Panc1 (cell line): ENCODE results near the gene ST8SIA6. TPM values are rescaled to one million over a fixed set of nuclear protein-coding genes. Genes with fewer than 3 reads are reported as not detected.

Experiments
- ATAC-seq: fragments of 200-7000 bp; cut with Tn5 transposase; 2 replicates; pipeline ENCODE4 v1.9.1; 2020; ENCODE audit warnings: mild to moderate bottlenecking, moderate library complexity
- BruUV-seq: library from RNA; stranded (reverse); fragments of 400-500 nt; replicated peaks from 2 replicates; lab custom pipeline; 2021; lab: Mats Ljungman, UMichigan
- CTCF ChIA-PET: fragments of 300-600 bp; sonication (Branson Sonifier 250); formaldehyde crosslinking; loops from one replicate; lab custom pipeline; 2022; ENCODE audit warnings: antibody characterized with exemption; lab: Charles Lee
- POLR2A ChIA-PET: fragments of 300-600 bp; sonication (Branson Sonifier 250); formaldehyde crosslinking; loops from one replicate; lab custom pipeline; 2022; ENCODE audit warnings: antibody characterized with exemption; lab: Charles Lee
- DNase-seq: peaks from one replicate; pipeline ENCODE4 v3.0.0-alpha.2; 2010; ENCODE audit warnings: low read depth, low spot score
- H3K27ac ChIP-seq: 2 replicates; pipeline ENCODE4 v1.5.1; 2011; ENCODE audit warnings: mild to moderate bottlenecking, low read length, inconsistent platforms
- H3K27me3 ChIP-seq: fragments of 200-500 bp; sonication (Bioruptor generic); 2 replicates; pipeline ENCODE4 v1.6.0; 2014; ENCODE audit warnings: low read length, inconsistent platforms; ENCODE audit not compliant: control insufficient read depth, insufficient read depth
- H3K36me3 ChIP-seq: fragments of 200-500 bp; sonication (Bioruptor generic); 2 replicates; pipeline ENCODE4 v1.5.1; 2014; ENCODE audit warnings: inconsistent platforms, mild to moderate bottlenecking, low read length, moderate library complexity; ENCODE audit not compliant: control insufficient read depth, insufficient read depth
- H3K4me1 ChIP-seq: 2 replicates; pipeline ENCODE4 v1.5.1; 2011; ENCODE audit warnings: inconsistent platforms, mild to moderate bottlenecking, low read length, moderate library complexity; ENCODE audit not compliant: control insufficient read depth, insufficient read depth
- H3K4me3 ChIP-seq, 2 experiments: 2 replicates each; pipeline ENCODE4 v1.5.1; 2011 to 2012; ENCODE audit warnings: low read depth in 2 of 2, low read length in 2 of 2, mild to moderate bottlenecking in 2 of 2, inconsistent platforms in 1 of 2, moderate library complexity in 1 of 2
- H3K9me3 ChIP-seq: fragments of 200-500 bp; sonication (Bioruptor generic); 2 replicates; pipeline ENCODE4 v1.5.1; 2014; ENCODE audit warnings: low read depth, mild to moderate bottlenecking, inconsistent platforms, low read length, moderate library complexity; ENCODE audit not compliant: control insufficient read depth, insufficient read depth
- CTCF ChIP-seq: fragments of 450-650 bp; IDR thresholded peaks from 2 replicates; pipeline ENCODE4 v1.5.1; 2017; ENCODE audit warnings: mild to moderate bottlenecking
- POLR2AphosphoS5 ChIP-seq: IDR thresholded peaks from 2 replicates; pipeline ENCODE4 v1.6.1; 2012; ENCODE audit warnings: mild to moderate bottlenecking, low read depth, low read length, moderate library complexity
- SIN3A ChIP-seq: IDR thresholded peaks from 2 replicates; pipeline ENCODE4 v1.6.1; 2012; ENCODE audit warnings: low read depth, mild to moderate bottlenecking, low read length, moderate library complexity, borderline replicate concordance; ENCODE audit not compliant: insufficient read depth
- TCF7L2 ChIP-seq: IDR thresholded peaks from 2 replicates; pipeline ENCODE4 v1.6.1; 2011; ENCODE audit warnings: mild to moderate bottlenecking, low read depth, low read length, inconsistent platforms
- in situ Hi-C: cut with HindIII; loops from 2 replicates; pipeline ENCODE4 v1.10.0; 2016; ENCODE audit warnings: low sequenced_read_pairs, low pct_unique_long_range_greater_than_20kb
- intact Hi-C: fragments of 100-400 bp; cut with micrococcal nuclease; formaldehyde crosslinking; loops from one replicate; pipeline ENCODE4 v1.10.0; 2022; ENCODE audit not compliant: unreplicated experiment
- total RNA-seq: library from RNA; stranded (reverse); gene quantifications from one replicate; pipeline ENCODE4 v1.2.1, GENCODE V29; 2021; ENCODE audit not compliant: unreplicated experiment
- TF ChIP-seq, protein P1 (sequence below), 2 experiments: IDR thresholded peaks; 2 replicates each; pipeline ENCODE4 v1.6.1; 2011 to 2012; ENCODE audit warnings: low read depth in 2 of 2, control low read depth in 1 of 2, low read length in 1 of 2, mild to moderate bottlenecking in 1 of 2, moderate library complexity in 1 of 2; ENCODE audit not compliant: insufficient read depth in 1 of 2

The ST8SIA6 gene
- total RNA-seq, 1 experiment from 2014 or later: 0.82 TPM

DNA sequence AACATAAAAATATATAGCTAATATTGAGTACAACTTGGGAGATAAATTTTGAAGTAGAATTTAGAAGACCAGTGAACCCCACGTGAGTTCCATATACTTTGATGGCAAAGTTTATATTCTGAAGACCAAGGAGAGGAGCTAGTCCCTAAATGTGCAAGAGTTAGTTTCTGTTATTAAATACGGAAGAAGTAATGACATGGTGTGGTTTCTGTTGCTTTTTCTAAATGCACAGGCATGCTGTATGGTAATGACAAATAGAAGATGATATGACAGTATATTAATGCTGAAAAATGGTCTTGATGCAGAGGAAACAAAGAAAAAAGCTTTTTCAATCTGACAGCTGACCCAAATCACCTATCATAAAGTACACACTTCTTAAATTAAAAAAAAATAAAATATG is 101.8 kb downstream of the ST8SIA6 start:
- ChIA-PET CTCF (no interaction called here), POLR2A (no interaction called here)
- intact Hi-C loops (no loop called here), in situ Hi-C loops (no loop called here)
- no peaks in the 10 kb centered on the region for H3K27me3 ChIP-seq
- DNase-seq: no peak
- ATAC-seq: no peak
- H3K36me3 ChIP-seq: no peaks in the 10 kb centered on the region
- no peak overlapping the region for H3K27ac ChIP-seq
- H3K9me3 ChIP-seq: no peaks in the 10 kb centered on the region
- H3K4me3 ChIP-seq: no peak overlapping the region
- TF ChIP-seq CTCF (no peak), SIN3A (no peak), POLR2AphosphoS5 (no peak), TCF7L2 (no peak)
- TF ChIP-seq, protein P1, sequence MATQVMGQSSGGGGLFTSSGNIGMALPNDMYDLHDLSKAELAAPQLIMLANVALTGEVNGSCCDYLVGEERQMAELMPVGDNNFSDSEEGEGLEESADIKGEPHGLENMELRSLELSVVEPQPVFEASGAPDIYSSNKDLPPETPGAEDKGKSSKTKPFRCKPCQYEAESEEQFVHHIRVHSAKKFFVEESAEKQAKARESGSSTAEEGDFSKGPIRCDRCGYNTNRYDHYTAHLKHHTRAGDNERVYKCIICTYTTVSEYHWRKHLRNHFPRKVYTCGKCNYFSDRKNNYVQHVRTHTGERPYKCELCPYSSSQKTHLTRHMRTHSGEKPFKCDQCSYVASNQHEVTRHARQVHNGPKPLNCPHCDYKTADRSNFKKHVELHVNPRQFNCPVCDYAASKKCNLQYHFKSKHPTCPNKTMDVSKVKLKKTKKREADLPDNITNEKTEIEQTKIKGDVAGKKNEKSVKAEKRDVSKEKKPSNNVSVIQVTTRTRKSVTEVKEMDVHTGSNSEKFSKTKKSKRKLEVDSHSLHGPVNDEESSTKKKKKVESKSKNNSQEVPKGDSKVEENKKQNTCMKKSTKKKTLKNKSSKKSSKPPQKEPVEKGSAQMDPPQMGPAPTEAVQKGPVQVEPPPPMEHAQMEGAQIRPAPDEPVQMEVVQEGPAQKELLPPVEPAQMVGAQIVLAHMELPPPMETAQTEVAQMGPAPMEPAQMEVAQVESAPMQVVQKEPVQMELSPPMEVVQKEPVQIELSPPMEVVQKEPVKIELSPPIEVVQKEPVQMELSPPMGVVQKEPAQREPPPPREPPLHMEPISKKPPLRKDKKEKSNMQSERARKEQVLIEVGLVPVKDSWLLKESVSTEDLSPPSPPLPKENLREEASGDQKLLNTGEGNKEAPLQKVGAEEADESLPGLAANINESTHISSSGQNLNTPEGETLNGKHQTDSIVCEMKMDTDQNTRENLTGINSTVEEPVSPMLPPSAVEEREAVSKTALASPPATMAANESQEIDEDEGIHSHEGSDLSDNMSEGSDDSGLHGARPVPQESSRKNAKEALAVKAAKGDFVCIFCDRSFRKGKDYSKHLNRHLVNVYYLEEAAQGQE (IDR thresholded peaks at IDR 0.05; ENCODE audit: insufficient read depth in 1 of 2, low read depth in 2 of 2, low read length in 1 of 2): no peak
- H3K4me1 ChIP-seq: peaks cover 2% of the 10 kb centered on the region
- BruUV-seq: no TSS peak

DNA sequence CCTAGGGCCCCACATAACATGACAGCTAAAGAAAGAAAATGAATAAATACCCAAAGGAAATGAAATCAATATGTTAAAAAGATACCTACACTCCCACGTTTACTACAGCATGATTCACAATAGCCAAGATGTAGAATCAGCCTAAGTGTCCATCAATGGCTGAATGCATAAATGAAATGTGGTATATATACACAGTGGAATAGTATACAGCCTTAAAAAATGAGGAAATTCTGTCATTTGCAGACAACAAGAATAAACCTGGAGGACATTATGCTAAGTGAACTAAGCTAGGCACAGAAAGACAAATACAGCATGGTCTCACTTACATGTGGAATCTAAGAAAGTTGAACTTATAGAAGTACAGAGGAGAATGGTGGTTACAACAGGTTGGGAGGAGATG is 102.9 kb downstream of the ST8SIA6 start:
- ChIA-PET POLR2A (no interaction called here), CTCF (no interaction called here)
- H3K36me3 ChIP-seq: no peaks in the 10 kb centered on the region
- TF ChIP-seq, protein P1 (IDR thresholded peaks at IDR 0.05; ENCODE audit: insufficient read depth in 1 of 2, low read depth in 2 of 2, low read length in 1 of 2): no peak
- ATAC-seq (no peak), DNase-seq (no peak)
- BruUV-seq: no TSS peak
- H3K4me3 ChIP-seq: no peak overlapping the region
- peaks cover 2% of the 10 kb centered on the region for H3K4me1 ChIP-seq
- in situ Hi-C loops: no loop called here
- H3K27ac ChIP-seq: no peak overlapping the region
- H3K9me3 ChIP-seq: no peaks in the 10 kb centered on the region
- intact Hi-C loops: no loop called here
- no peaks in the 10 kb centered on the region for H3K27me3 ChIP-seq
